ENCODE results near the gene PPP1R9A.

The PPP1R9A gene

DNA sequence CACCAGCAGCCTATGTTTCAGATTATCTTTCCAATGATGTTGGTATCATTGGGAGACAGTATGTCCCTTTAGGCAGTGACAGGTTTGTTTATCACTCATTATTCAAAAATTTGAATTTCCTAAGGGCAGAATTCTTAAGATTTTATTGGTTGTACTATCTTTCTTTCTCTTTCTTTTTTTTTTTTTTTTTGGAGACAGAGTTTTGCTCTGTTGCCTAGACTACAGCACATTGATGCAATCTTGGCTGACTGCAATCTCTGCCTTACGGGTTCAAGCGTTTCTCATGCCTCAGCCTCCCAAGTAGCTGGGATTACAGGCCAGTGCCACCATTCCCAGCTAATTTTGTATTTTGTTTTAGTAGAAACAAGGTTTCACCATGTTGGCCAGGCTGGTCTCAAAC is 305.8 kb downstream of the PPP1R9A start:
- DNase-seq, result no peak

DNA sequence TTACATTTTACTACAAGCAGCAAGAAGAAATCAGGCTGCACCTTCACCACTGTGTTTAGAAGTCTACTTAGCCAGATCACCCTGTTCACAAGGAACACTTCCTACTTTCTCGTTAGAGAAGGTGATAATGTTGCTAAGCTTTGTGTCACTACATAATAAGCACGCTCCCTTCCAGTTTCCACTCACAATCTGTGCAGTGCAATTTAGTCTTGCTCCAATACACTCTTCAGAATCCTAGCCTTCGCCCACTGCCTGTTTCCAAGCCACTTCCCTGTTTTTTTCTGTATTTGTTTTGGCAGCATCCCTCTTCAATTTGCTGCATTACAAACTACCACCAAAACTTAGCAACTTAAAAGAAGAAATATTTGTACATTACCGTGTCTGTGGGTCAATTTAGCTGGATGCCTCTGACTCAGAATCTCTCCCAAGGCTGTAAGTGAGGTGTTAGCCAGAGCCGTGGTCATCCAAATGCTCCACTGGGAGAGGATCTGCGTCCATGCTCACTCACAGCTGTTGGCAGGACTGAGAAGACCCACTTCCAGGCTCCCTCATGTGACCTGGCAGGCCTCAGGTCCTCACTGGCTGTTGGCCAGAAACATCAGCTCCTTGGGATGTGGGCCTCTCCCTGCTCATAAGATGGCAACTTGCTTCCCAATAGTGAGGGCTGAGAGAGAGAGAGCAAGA is 306.6 kb downstream of the PPP1R9A start:
- no peak for DNase-seq

DNA sequence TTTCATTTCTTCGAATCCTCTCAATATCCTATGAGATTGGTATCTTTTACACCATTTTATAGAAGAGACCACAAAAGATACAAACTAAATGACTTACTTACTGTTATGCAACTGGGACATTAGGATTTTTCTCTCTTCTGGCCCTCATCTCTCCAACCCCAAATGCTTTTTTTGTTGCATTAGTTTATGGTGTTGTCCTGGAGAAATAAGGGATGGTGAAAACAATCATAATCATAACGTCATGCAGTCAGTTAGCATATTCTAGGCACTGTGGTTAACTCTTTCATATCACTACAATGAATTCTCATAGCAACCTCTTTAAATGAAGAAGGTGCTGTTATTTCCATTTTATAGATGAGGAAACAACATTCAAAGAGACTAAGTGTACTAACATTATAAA is 312.3 kb downstream of the PPP1R9A start:
- DNase-seq, result no peak

DNA sequence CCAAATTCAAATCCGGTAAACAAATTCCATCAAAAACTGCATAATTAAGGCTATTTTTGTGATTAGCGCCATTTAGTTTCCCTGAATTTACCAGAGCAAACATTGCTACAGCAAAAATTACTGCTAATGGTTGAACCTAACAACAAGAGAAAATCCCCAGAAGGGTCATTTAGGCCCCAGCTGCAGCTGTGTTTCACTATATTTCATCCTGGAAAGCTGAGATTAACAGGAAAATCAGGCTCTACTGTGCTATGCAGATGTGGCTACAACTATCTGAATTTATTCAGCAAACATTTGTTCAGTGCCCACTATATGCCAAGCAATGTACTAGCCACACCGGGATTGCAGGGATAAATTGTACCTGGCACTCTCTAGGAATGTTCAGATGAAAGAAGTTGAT is 312.9 kb downstream of the PPP1R9A start:
- DNase-seq, result no peak

DNA sequence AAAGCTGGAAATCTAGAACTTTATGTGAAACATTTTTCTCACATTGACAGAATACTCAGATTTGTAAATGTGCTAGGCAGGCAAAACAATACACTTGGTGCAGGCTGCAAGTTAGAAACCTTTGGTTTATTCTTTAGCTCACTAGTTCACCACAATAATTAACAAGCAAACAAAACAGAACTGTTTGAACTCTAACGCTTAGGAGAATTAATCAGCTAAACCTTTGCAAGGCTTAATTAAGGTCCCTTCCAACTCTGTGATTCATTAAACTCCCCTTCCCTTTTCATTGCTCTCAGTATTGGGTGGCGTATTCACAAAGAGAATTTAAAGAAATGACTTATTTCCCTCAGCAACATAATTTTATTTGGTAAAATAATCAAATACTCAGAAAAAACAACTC is 317.9 kb downstream of the PPP1R9A start:
- DNase-seq, result no peak

DNA sequence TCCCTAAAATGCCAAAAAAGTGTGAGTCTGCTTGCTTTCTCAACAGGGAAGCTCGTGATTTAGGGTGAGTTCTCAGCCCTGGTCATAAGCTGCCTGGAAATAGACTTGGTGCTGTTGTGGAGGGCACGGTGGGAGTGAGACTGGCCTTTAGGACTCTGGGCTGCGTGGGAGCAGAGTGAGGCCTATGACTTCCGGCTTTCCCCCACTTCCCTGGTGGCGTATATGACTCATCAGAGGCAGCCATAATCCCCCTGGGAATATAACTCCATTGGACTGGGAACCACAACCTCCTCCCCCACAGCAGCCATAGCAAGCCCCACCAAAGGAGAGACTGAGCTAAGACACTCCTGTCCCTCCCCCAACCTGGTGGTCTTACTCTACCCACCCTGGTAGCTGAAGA is 321.9 kb downstream of the PPP1R9A start:
- DNase-seq, result no peak

DNA sequence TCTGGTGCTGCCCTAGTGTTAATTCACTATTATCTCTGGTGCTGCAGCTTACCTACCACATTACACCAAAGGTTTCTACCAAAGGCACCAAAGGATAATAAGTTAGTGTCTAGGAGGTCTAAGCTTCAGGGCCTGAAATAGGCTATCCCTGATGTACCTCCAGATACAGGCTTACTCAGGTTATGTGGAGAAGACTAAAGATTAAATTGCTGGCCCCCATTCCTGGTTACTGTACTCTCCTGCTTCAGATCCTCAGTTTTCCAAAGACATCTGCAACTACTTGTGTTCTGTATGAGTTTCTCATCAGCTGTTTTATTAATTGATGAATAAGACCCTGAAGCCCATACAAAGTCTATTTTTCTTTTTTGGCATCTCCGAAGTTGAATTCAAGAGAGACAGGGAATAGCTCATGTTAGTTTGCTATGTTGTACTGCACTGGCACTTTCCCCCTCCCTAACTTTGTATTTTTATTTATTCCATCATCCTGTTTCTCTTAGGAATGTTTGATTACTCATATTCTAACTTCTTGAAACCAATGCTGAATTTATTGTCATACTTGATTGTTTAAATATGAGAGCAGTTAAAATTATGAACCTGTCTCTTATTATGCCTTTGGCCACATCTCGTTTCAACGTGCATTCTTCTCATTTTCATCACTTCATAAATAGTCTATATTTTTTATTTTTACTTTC is 331.0 kb downstream of the PPP1R9A start:
- no peak for DNase-seq

DNA sequence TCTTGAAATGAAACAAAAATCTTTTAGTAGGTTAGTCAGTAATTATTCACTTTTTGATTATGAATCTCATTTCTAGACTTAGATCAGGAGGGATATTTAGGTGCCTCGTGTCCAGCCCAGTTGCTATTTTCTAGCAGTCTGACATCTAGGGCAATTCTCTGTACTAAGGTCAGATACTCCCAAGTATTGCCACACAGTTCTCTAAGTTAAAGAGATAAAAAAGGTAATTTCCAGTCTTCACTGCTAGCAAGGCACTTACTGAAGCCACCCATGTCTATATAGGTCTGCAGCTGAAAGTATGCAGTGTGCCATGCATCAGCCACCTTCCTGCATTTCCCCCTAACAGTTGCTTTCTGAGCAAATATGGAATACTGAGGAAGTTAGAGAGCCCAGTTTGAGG is 333.5 kb downstream of the PPP1R9A start:
- no peak for DNase-seq

DNA sequence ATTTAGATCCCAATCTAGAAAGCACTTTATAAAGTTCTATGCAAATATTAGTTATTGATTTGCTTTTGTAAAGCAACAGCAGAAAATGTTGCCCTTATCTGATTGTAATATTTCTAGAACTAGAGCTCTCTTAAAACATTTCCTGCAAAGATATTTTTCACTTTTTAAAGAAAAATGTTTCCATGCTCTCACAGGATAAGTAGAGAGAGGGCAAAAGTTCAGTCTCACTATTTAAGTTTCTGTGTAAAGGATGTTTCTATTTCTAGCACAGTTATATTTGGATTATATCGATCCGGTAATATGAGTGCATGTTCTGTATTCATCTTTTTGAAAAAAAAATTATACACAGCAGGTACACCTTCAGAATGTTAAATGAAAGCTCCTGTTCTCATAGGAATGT is 334.9 kb downstream of the PPP1R9A start:
- DNase-seq, result no peak

DNA sequence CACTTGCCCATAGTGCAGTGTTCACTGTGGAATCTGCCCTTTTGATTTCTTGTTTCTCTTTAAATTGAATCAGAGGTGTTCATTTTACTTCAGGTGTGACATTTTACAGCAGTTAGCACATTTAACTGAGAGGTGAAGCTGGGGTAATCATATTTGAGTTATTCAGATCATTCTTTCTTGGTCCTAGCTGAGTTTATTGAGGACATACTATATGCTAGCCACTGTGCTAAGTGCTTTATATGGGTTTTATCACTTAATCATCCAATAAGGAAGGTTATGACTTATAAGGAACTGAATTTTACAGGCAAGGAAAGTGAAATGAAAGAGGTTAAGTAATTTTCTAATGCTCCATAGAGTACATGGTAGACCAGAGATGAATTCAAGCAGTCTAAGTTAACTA is 337.2 kb downstream of the PPP1R9A start:
- no peak for DNase-seq

DNA sequence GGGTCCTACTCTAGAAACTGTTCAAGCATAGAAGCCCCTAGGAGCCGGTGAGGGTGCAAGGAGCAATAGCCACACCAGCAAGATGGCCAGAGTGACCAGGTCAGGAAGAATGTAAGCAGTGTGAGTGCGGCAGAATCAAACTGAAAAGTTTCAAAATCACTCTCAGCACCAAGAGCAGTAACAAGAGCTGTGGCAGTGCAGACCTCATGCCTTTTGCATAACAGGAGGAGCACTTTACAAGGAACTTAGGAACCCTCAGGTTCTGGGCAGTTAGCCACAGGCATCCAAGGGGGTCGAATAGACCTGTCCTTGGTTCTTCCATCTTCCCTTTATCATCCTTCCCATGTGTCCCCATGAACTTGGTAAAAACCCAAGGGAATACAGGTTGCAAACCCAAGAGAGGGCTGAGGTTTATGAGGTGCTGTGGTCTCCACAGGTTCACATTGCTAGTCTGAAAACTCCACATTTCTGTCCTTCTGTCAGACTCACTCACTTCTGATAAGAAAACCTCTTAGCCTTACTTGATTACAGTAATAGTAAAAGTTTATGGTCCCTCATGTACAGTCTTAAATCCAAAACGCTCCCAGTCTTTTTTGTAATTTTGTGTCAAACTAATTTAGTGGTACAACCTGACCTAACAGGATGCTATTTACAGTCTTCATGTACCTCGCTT is 338.6 kb downstream of the PPP1R9A start:
- DNase-seq, result no peak

DNA sequence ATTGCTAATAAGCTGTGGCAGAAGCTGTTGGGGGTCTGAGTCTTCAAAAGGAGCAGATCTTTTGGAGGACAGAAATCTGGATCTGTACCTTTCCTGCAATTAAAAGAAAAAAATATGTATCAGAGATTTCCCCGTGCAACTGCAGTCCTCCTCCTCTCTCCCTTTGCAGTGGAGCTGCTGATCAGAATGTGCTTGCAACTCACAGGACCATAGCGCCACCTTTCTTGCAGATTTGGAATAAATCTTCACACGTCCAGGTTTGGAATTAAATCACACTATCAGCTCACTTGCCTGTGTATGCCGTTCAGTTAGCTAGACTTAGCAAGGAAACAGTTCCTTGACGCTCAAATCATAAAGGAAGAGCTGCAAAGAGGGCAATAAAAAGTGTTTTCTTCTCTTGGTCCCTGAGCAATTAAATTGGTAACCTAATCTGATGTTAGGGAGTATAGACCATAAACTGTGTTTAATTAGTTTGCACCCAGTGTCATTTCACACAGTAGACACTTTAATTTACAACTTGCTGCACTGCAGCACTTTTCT is 339.5 kb downstream of the PPP1R9A start:
- DNase-seq, result no peak

DNA sequence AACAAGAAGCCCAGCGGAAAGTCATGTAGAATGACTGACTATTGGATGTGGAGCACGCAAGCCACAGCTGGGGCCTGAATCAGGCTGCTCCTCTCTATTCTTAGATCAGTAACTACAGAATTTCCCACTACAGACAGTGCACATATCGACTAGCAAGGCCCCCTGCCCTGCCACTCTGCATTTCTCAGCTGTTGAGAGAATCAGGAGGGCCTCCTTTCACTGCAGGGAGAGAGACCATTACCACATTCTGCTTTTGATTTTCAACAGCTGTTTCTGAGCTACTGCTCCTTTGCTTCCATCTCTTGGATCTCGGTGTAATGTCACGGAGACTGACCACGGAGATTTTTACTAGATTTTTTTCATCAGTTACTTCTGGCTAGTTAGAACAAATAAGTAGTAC is 343.2 kb downstream of the PPP1R9A start:
- no peak for DNase-seq

DNA sequence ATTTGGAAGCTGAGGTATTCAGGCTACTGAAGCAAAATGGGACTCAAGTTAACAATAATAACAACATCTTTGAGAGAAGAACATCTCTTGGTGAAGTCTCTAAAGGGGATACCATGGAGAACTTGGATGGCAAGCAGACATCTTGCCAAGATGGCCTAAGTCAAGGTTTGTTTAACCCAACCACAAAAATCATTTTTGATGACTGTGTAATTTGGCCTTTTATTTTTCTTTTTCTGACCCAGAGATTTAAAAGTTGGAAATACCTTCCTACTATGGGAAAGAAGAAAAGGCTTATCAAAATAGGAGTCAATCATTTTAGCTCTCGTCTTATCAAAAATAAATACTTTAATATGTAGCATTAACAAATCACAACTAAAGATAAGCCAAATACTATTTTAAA is 344.6 kb downstream of the PPP1R9A start:
- no peak for DNase-seq

DNA sequence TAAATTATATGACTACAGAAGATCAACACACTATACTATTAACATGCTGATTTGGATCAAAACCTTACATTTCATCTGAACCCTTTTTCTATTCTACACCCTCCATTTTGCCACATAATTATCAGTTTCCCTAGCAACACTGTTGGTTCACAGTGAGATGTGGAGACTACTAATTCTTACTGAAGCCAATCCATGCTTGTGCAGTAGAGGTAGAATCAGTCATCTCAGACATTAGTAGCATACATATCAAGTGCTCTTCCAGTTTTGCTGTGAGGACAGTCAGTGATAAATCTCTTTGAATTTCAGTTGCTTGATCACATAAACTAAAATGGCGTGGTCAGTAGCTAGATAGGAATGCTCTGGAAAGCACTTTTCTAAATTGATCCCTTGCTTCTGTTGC is 346.6 kb downstream of the PPP1R9A start:
- no peak for DNase-seq

DNA sequence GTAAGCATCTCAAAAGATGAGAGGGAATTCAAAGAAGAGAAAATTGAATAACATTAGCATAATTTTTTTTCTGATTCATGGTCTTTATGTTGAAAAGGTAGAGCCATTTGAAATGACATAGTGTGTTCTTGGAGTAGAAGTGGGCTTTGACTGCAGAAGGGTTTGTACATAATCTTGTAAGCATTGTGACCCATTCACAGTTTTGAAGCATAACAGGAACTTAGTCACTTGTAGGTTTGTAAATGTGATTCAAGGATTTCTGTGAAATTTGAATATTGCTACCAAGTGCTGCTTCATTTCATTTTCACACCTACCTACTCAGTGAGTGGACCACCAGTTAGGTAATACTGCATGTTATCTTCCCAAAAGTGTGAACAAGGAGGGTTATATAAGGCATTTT is 348.3 kb downstream of the PPP1R9A start:
- DNase-seq, result no peak

DNA sequence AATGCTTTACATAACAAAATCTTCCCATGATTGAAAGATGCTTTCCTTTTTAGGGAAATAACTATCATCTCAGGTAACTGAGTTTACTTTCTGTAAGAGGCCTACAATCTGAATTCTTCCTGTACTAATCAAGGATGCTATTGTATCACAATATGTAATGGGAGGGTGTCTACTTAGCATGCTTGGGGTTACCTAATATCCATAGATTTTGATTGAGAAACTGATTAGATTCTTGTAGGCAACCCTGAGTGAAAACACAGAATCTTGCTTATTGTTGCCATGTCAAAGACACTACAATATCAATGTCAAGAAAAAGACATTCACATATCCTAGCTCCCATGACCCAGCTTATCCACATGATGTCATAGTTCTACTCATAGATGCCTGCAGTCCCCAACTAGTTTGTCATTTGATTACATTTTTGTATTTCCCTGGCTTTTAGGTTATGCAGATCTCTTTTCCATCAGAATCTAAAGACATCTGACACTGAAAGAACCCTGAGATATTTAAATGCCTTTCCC is 354.6 kb downstream of the PPP1R9A start:
- DNase-seq, result no peak

DNA sequence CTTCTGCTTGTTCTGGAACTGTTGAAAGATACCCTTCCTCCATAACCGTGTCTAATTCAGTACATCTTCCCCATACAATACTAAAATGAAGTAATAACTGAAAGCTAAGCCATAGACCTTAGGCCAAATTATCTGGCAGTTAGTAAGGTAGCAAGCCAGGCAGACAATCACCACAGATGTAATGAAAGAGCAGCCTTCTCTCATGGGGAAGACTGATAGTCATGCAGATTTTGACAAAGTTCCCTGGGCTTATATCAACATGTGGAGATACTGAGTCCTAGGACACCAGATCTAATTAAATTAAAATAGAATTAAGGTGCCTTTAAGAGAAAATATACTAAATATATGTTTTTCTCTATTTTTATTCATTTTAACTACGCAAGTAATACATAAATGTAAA is 355.5 kb downstream of the PPP1R9A start:
- DNase-seq, result no peak

DNA sequence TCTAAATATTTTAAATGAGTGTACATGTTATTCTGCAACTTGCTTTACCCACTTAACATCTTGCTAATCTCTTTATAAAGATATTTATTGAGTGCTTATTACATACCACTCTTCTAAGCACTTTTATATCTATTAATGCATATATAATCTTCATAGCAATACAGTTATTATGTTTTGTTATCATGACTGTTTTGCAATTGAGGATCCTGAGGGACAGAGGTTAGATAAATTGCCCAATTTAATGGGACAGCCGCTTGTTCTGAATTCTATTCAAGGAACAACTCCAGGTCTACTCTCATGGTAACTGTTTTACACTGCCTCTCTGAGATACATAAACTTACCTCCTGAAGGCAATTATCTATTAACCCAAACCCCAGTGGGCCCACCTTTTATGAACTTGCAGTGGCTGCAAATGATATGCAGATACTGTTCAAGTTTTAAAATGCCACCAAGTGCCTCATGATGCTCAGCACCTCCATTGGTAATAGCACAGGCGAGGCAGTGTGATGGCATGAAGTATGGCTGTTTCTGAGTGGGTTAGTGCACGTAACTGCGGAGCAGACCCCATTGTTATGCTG is 356.5 kb downstream of the PPP1R9A start:
- DNase-seq, result no peak

DNA sequence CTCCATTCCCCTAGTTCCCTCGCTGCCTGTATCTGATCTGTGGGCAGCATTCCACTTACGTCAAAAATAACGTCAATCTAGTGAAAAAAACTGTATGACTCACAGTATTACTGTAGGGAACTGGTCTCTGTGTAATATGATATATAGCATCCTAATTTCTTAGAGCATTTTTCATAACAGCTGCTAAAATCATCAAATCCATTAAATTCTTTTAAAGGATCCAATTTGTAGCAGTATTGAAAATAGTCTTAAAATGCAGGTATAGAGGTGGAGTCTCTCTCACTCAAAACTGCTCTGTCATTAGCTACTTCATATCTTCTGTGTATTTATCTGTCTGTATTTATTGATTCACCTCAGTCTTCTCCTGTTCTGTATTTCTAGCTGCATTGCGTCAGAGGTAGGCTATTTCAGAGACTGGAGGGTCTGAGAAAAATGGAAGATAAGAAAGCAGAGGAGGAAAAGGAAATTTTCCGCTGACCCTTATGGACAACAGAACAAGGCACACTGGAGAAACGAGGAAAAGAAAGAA is 357.0 kb downstream of the PPP1R9A start:
- DNase-seq, result no peak

DNA sequence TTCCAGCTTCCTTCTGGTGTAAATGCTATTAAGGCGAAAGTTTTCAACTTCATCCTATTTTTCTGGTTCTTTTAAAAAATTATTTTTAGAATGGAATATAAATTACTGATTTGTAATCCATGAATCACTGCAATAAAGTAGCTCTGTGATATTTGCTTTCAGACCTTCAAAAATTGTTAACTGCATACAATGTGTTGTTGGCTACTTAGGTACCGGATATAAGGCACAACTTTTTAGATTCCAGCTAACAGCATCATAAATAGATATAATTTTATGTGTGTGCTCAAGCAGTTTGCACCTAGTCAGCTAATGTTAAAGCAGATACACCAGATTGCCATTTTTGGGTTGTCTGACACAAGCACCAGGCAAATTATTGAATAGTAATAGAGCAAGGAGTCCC is 358.2 kb downstream of the PPP1R9A start:
- DNase-seq, result no peak

DNA sequence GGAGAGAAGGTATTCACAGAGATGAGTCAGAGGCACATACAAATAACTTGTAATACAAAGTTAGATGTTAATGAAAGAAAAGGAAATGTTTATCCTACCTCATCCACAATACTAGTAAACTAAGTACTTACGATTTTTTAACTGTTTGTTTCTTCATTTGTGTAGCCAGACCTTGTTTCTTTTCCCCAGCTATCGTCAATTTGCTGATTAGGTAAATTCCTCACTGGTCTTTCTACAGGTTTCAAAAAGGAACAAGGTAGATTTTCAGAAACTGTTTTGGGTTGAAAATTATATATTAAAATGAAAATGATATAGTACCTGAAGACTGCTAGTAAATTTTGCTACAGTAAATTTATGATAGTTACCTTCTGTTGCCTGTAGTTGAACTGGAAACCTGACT is 360.4 kb downstream of the PPP1R9A start:
- DNase-seq, result no peak

DNA sequence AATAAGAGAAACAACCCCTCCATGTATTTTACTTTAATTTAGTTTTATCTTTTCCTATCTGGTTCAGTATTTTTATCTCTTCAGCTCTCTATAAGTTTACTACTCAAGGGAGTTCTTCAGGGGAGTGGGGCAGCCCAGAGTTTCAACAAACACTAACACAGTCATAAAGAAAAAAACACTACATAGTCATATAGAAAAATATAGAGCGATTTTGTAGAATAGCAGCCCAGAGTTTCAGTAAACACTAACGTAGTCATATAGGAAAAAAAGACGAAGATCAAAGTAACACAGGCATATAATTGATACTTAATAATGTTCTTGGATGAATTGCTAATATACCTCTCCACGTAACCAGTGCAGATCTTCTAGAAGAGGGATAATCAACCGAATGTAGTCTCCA is 362.2 kb downstream of the PPP1R9A start:
- no peak for DNase-seq
